Liver (tissue), 9 donors: ENCODE measurements around the gene HS3ST4. TPM values are rescaled to one million over a fixed set of nuclear protein-coding genes. Genes with fewer than 3 reads are reported as not detected.

ENCODE experiments used
- DNase-seq: peaks from one replicate; pipeline ENCODE4 v3.0.0-alpha.2; 2017; ENCODE audit warnings: low spot score
- H3K27ac ChIP-seq, 2 donors: one replicate each; pipeline ENCODE4 v1.7.0; 2013; ENCODE audit warnings: inconsistent platforms in 2 of 2, low read length in 2 of 2, control low read depth in 1 of 2, low read depth in 1 of 2, mild to moderate bottlenecking in 1 of 2
- H3K27me3 ChIP-seq, 4 donors: one replicate each; pipeline versions ENCODE4 v1.6.1 to v1.7.0; 2013; ENCODE audit warnings: low read length in 3 of 4, inconsistent platforms in 1 of 4, mild to moderate bottlenecking in 1 of 4, moderate library complexity in 1 of 4; ENCODE audit not compliant: control insufficient read depth in 4 of 4, insufficient read depth in 4 of 4
- H3K36me3 ChIP-seq, 4 donors: one replicate each; pipeline versions ENCODE4 v1.6.1 to v1.7.0; 2013; ENCODE audit warnings: low read length in 3 of 4, mild to moderate bottlenecking in 3 of 4, low read depth in 1 of 4, moderate library complexity in 1 of 4; ENCODE audit not compliant: control insufficient read depth in 4 of 4, insufficient read depth in 3 of 4
- H3K4me1 ChIP-seq, 4 donors: one replicate each; pipeline versions ENCODE4 v1.6.1 to v1.7.0; 2013; ENCODE audit warnings: low read length in 3 of 4, mild to moderate bottlenecking in 3 of 4, moderate library complexity in 1 of 4; ENCODE audit not compliant: control insufficient read depth in 4 of 4, insufficient read depth in 4 of 4
- H3K4me3 ChIP-seq, 3 donors: one replicate each; pipeline versions ENCODE4 v1.6.1 to v1.7.0; 2013; ENCODE audit warnings: low read length in 3 of 3, control low read depth in 1 of 3, low read depth in 1 of 3, mild to moderate bottlenecking in 1 of 3
- H3K9ac ChIP-seq, 2 donors: one replicate each; pipeline ENCODE4 v1.7.0; 2013; ENCODE audit warnings: low read length in 2 of 2, mild to moderate bottlenecking in 2 of 2, moderate library complexity in 2 of 2, control low read depth in 1 of 2, low read depth in 1 of 2
- H3K9me3 ChIP-seq, 4 donors: one replicate each; pipeline versions ENCODE4 v1.6.1 to v1.7.0; 2013; ENCODE audit warnings: low read length in 3 of 4; ENCODE audit not compliant: control insufficient read depth in 4 of 4
- EGR1 ChIP-seq, 2 donors: IDR thresholded peaks; 2 replicates each; pipeline ENCODE4 v1.6.1; 2016 to 2018; ENCODE audit warnings: antibody characterized with exemption in 2 of 2, low read depth in 2 of 2
- FOXA1 ChIP-seq: IDR thresholded peaks from 2 replicates; pipeline ENCODE4 v1.6.1; 2016; ENCODE audit warnings: antibody characterized with exemption
- FOXA2 ChIP-seq: IDR thresholded peaks from 2 replicates; pipeline ENCODE4 v1.6.1; 2016; ENCODE audit warnings: antibody characterized with exemption
- GABPA ChIP-seq, 2 donors: IDR thresholded peaks in 1 of 2; conservative IDR thresholded peaks in 1 of 2; 2 replicates each; pipeline ENCODE4 v1.6.1; 2016; ENCODE audit warnings: antibody characterized with exemption in 2 of 2, mild to moderate bottlenecking in 1 of 2, moderate library complexity in 1 of 2
- HNF4A ChIP-seq, 2 donors: conservative IDR thresholded peaks; 2 replicates each; pipeline ENCODE4 v1.6.1; 2016; ENCODE audit warnings: antibody characterized with exemption in 2 of 2, mild to moderate bottlenecking in 2 of 2
- HNF4G ChIP-seq: IDR thresholded peaks from 2 replicates; pipeline ENCODE4 v1.6.1; 2016; ENCODE audit warnings: antibody characterized with exemption
- JUND ChIP-seq, 2 donors: IDR thresholded peaks; 2 replicates each; pipeline ENCODE4 v1.6.1; 2016; ENCODE audit warnings: antibody characterized with exemption in 2 of 2
- NR2F2 ChIP-seq: IDR thresholded peaks from 2 replicates; pipeline ENCODE4 v1.6.1; 2016; ENCODE audit warnings: antibody characterized with exemption
- RAD21 ChIP-seq, 2 donors: IDR thresholded peaks; 2 replicates each; pipeline ENCODE4 v1.6.1; 2016; ENCODE audit warnings: antibody characterized with exemption in 2 of 2, mild to moderate bottlenecking in 2 of 2
- RXRA ChIP-seq, 2 donors: IDR thresholded peaks; 2 replicates each; pipeline ENCODE4 v1.6.1; 2017 to 2018; ENCODE audit warnings: antibody characterized with exemption in 2 of 2, mild to moderate bottlenecking in 1 of 2
- SP1 ChIP-seq: IDR thresholded peaks from 2 replicates; pipeline ENCODE4 v1.6.1; 2018; ENCODE audit warnings: antibody characterized with exemption, mild to moderate bottlenecking
- TAF1 ChIP-seq: conservative IDR thresholded peaks from 2 replicates; pipeline ENCODE4 v1.6.1; 2016; ENCODE audit warnings: antibody characterized with exemption, mild to moderate bottlenecking
- YY1 ChIP-seq: IDR thresholded peaks from 2 replicates; pipeline ENCODE4 v1.6.1; 2016; ENCODE audit warnings: antibody characterized with exemption, mild to moderate bottlenecking
- WGBS: extraction: QIAGEN DNeasy Blood & Tissue Kit; methylation state at CpG from one replicate; pipeline ENCODE4 v1.1.7; 2013; 5-methylcytosine and 5-hydroxymethylcytosine counted together
- polyA plus RNA-seq, 2 donors: library from polyadenylated mRNA; stranded (reverse) in 1 of 2; unstranded in 1 of 2; fragments of 200-250 nt in 1 of 2; fragments of >200 nt in 1 of 2; fragmentation: Nextera tagmentation in 1 of 2; extraction: Ambion mirVana in 1 of 2; gene quantifications; one replicate each; pipeline versions ENCODE4 v1.2.1 to v1.2.3, GENCODE V29; 2013 to 2015
- total RNA-seq, 2 donors: library from RNA; depleted of rRNA; stranded (reverse); fragments of >200 nt; gene quantifications; one replicate each; pipeline ENCODE4 v1.2.3, GENCODE V29; 2014
- TF ChIP-seq, protein P1 (sequence below): IDR thresholded peaks from 2 replicates; pipeline ENCODE4 v1.6.1; 2016; ENCODE audit warnings: antibody characterized with exemption
- TF ChIP-seq, protein P2 (sequence below): IDR thresholded peaks from 2 replicates; pipeline ENCODE4 v1.6.1; 2016; ENCODE audit warnings: antibody characterized with exemption
- TF ChIP-seq, protein P3 (sequence below): fragments of 150-350 bp; IDR thresholded peaks from 2 replicates; pipeline ENCODE4 v1.5.1; 2017; ENCODE audit warnings: improper control_type of control experiment, low read depth, low read length; ENCODE audit not compliant: missing input control
- TF ChIP-seq, protein P4 (sequence below): IDR thresholded peaks from 2 replicates; pipeline ENCODE4 v1.6.1; 2016; ENCODE audit warnings: antibody characterized with exemption, mild to moderate bottlenecking
- TF ChIP-seq, protein P5 (sequence below): IDR thresholded peaks from 2 replicates; pipeline ENCODE4 v1.6.1; 2016; ENCODE audit warnings: antibody characterized with exemption
- donor health status: healthy.
- donor health status: healthy.
- donor health status: healthy.
- donor health status: healthy.
- donor health status: healthy.

The HS3ST4 gene
- total and polyA plus RNA-seq, 4 donors = not detected

DNA sequence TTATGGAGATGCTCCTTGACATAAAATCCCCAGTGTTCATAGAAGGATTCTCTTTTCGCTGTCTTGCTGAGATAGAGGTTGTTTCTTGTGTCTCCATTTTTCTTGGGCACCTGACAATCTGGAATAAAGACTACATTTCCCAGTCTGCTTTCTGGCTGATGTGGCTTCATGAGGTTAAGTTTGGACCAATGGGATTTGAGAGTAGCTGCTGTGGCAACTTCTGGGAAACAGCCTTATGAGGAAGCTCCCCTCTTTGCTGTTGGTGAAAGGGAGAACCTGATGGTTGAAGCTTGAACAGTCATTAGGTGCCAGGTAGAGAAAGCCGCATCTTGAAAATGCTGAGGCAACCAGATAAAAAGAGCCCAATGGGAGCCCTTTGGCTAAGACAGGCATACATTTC, 24.4 kb downstream of the HS3ST4 start:
- Histone ChIP-seq H3K9me3 (no peaks in the 10 kb centered on the region), H3K27ac (no peak overlapping the region), H3K27me3 (peaks cover 0 to 10% (median 2%) of the 10 kb centered on the region in 4 donors), H3K9ac (no peak overlapping the region), H3K4me3 (no peak overlapping the region), H3K36me3 (no peaks in the 10 kb centered on the region), H3K4me1 (no peaks in the 10 kb centered on the region)
- DNase-seq = no peak
- 87% methylated on average over 2 of the region's 2 CpGs for WGBS
- TF ChIP-seq EGR1 (IDR thresholded peaks at IDR 0.05; ENCODE audit: low read depth in 2 of 2) (no peak), YY1 (no peak), RXRA (IDR thresholded peaks at IDR 0.05) (no peak), FOXA1 (no peak), NR2F2 (no peak), HNF4A (conservative IDR thresholded peaks at IDR 0.05) (no peak)

DNA sequence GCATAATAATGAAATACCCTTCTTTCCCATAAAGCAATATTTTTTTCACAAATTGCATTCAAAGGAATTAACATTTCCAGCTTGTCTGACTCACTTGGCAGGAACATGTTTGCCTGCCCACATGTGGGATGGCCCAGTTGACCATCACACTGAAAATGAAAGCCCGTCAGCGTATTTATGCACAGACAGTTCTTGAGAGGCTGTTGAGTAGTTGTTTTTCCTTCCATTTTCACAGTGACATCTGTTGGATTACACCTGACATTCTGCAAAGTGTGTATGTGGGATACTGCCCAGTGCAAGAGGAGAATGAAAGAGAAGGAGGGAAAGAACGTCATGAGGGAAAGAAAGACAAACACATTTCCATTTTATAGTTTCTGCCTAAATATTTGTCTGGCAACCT, 29.7 kb downstream of the HS3ST4 start:
- no peak for DNase-seq
- 75% methylated on average over 3 of the region's 3 CpGs for WGBS
- no peaks in the 10 kb centered on the region for H3K4me1 ChIP-seq

More for the DNA sequence above, 29.7 kb downstream of the HS3ST4 start:
- Histone ChIP-seq H3K9ac (no peak overlapping the region), H3K9me3 (no peaks in the 10 kb centered on the region), H3K4me3 (no peak overlapping the region), H3K27ac (no peak overlapping the region), H3K36me3 (no peaks in the 10 kb centered on the region), H3K27me3 (peaks cover 0 to 1% (median 0%) of the 10 kb centered on the region in 4 donors)
- no peak for TF ChIP-seq TAF1
- no peak for TF ChIP-seq GABPA (IDR thresholded peaks at IDR 0.05 in 1 of 2, conservative IDR thresholded peaks at IDR 0.05 in 1 of 2)
- TF ChIP-seq HNF4A (conservative IDR thresholded peaks at IDR 0.05) = no peak
- TF ChIP-seq, protein P1, sequence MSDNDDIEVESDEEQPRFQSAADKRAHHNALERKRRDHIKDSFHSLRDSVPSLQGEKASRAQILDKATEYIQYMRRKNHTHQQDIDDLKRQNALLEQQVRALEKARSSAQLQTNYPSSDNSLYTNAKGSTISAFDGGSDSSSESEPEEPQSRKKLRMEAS = no peak
- TF ChIP-seq, protein P2, sequence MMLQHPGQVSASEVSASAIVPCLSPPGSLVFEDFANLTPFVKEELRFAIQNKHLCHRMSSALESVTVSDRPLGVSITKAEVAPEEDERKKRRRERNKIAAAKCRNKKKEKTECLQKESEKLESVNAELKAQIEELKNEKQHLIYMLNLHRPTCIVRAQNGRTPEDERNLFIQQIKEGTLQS = no peak
- no peak for TF ChIP-seq FOXA1
- TF ChIP-seq, protein P3, sequence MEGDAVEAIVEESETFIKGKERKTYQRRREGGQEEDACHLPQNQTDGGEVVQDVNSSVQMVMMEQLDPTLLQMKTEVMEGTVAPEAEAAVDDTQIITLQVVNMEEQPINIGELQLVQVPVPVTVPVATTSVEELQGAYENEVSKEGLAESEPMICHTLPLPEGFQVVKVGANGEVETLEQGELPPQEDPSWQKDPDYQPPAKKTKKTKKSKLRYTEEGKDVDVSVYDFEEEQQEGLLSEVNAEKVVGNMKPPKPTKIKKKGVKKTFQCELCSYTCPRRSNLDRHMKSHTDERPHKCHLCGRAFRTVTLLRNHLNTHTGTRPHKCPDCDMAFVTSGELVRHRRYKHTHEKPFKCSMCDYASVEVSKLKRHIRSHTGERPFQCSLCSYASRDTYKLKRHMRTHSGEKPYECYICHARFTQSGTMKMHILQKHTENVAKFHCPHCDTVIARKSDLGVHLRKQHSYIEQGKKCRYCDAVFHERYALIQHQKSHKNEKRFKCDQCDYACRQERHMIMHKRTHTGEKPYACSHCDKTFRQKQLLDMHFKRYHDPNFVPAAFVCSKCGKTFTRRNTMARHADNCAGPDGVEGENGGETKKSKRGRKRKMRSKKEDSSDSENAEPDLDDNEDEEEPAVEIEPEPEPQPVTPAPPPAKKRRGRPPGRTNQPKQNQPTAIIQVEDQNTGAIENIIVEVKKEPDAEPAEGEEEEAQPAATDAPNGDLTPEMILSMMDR = no peak
- no peak for TF ChIP-seq JUND (IDR thresholded peaks at IDR 0.05)
- no peak for TF ChIP-seq FOXA2
- no peak for TF ChIP-seq YY1
- TF ChIP-seq, protein P4, sequence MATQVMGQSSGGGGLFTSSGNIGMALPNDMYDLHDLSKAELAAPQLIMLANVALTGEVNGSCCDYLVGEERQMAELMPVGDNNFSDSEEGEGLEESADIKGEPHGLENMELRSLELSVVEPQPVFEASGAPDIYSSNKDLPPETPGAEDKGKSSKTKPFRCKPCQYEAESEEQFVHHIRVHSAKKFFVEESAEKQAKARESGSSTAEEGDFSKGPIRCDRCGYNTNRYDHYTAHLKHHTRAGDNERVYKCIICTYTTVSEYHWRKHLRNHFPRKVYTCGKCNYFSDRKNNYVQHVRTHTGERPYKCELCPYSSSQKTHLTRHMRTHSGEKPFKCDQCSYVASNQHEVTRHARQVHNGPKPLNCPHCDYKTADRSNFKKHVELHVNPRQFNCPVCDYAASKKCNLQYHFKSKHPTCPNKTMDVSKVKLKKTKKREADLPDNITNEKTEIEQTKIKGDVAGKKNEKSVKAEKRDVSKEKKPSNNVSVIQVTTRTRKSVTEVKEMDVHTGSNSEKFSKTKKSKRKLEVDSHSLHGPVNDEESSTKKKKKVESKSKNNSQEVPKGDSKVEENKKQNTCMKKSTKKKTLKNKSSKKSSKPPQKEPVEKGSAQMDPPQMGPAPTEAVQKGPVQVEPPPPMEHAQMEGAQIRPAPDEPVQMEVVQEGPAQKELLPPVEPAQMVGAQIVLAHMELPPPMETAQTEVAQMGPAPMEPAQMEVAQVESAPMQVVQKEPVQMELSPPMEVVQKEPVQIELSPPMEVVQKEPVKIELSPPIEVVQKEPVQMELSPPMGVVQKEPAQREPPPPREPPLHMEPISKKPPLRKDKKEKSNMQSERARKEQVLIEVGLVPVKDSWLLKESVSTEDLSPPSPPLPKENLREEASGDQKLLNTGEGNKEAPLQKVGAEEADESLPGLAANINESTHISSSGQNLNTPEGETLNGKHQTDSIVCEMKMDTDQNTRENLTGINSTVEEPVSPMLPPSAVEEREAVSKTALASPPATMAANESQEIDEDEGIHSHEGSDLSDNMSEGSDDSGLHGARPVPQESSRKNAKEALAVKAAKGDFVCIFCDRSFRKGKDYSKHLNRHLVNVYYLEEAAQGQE = no peak
- TF ChIP-seq NR2F2 = no peak
- no peak for TF ChIP-seq HNF4G
- TF ChIP-seq, protein P5, sequence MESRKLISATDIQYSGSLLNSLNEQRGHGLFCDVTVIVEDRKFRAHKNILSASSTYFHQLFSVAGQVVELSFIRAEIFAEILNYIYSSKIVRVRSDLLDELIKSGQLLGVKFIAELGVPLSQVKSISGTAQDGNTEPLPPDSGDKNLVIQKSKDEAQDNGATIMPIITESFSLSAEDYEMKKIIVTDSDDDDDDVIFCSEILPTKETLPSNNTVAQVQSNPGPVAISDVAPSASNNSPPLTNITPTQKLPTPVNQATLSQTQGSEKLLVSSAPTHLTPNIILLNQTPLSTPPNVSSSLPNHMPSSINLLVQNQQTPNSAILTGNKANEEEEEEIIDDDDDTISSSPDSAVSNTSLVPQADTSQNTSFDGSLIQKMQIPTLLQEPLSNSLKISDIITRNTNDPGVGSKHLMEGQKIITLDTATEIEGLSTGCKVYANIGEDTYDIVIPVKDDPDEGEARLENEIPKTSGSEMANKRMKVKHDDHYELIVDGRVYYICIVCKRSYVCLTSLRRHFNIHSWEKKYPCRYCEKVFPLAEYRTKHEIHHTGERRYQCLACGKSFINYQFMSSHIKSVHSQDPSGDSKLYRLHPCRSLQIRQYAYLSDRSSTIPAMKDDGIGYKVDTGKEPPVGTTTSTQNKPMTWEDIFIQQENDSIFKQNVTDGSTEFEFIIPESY = no peak
- no peak for TF ChIP-seq RXRA (IDR thresholded peaks at IDR 0.05)
- TF ChIP-seq EGR1 (IDR thresholded peaks at IDR 0.05; ENCODE audit: low read depth in 2 of 2) = no peak
- no peak for TF ChIP-seq SP1
- no peak for TF ChIP-seq RAD21 (IDR thresholded peaks at IDR 0.05)
